DMS153 treated with DMSO at 0.1 percent for 48 hours (cell line): ENCODE measurements around the gene SPATA6L.

Source experiments
- DNase-seq: peaks from one replicate; lab custom pipeline; 2025; ENCODE audit not compliant: unreplicated experiment; lab: John Stamatoyannopoulos, UW

The SPATA6L gene, protein sequence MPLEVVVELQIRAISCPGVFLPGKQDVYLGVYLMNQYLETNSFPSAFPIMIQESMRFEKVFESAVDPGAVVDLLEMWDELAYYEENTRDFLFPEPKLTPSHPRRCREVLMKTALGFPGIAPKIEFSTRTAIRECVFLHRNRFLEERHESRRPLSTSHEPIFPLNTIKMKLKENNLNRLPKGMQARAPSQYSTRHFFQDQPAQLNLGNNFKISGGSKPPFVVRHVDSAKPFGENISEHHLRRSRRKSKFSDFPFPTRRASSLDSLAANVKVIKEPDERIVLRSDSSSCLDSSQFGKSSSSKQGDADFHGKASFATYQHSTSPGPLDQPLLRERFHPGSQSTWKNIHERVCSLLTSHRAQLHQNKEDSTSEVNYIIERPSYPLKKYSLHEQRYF

DNA sequence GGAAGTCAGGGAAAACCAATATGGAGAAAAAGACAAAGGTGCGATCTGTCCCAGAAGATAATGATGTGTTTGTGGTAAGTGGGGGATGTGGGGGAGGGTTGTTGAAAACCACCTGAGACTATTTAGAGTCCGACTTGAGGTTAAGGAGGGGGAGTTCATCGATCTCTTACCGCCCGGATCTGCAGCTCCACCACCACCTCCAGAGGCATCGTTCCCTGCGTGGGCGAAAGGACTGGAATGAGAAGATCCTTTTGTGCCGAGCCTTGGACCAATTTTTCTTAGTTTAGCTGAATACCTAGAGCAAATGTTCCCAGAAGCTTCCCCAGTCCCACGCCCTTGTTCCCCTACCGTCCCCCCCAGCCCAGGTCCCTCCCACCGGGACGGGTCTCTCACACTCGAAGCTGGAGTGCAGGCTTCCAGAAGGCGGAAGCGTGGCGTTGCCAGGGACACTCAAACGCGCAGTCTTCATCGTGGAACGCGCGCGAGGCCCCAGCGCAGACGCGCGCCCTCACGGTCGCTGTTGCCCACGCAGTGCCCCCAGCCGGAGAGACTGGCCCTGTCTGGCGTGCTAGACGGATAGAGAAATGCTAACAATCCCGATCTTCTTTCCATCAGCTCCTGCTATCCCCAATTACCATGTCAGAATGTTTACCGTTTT lies at the start of gene SPATA6L:
Gene SPATA6L, minus strand, starts transcription at position 439 of the 658 bp plus-strand sequence. Its CDS starts 230 bp downstream, at position 209.
- peak; percentile 50 for DNase-seq

DNA sequence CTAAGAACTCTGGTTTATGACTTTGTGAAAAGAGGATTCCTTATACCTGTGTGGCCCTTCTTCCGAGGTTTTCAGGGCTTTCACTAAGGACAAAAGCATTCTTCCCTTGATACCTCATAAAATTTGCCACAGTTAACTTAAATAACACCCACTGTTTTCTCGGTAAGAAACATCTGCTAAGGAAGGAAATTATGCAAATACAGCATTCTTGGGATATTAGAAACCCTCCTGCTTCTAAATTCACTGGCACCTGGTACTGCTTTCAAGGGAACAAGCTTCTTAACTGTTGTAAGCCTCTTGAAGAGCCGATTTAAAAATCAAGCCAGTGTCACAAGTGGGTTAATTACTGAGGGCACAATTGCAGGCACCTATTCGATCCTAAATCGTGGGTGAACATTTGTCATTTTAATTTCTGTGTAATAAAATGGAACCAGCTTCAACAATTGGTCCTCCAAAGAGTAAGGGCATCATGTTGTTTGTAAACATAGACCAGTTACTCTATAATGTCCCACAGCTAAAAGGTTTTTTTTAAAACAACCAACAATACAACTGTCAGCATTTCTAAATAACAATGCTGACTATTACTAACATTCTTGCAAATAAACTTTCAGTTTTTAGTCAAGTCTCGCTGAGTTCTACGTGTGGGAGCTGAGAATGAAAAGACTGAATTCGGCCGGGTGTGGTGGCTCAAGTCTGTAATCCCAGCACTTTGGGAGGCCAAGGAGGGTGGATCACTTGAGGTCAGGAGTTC lies 48.2 kb upstream of the SPATA6L start:
- DNase-seq, result no peak

DNA sequence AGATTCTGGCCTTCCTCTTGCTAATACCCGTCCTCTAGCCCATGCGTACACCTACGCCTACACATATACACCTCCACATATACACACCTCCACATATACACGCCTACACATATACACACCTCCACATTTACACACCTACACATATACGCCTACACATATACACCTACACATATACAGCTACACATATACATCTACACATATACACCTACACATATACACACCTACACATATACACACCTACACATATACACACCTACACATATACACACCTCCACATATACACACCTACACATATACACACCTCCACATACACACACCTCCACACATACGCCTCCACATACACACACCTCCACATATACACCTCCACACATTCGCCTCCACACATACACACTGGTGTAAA lies 47.6 kb upstream of the SPATA6L start:
- no peak for DNase-seq

DNA sequence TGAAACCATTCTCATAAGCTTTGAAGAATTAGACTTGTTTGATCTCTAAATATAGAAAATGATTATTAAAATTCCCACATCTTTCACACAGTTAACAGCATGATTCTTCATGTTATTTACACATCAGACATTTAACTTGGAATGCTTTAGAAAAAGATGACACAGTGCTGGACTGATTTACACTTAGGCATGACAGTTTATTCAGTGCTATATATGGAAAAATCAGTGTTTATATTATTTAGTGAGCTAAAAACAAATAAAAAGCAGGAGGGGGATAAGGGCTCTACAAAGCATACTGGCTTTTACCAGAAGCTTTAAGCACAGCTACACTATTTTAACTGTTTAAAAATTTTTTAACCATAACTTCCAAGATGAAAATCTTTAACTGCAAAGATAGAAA lies 43.1 kb upstream of the SPATA6L start:
- DNase-seq, result no peak

DNA sequence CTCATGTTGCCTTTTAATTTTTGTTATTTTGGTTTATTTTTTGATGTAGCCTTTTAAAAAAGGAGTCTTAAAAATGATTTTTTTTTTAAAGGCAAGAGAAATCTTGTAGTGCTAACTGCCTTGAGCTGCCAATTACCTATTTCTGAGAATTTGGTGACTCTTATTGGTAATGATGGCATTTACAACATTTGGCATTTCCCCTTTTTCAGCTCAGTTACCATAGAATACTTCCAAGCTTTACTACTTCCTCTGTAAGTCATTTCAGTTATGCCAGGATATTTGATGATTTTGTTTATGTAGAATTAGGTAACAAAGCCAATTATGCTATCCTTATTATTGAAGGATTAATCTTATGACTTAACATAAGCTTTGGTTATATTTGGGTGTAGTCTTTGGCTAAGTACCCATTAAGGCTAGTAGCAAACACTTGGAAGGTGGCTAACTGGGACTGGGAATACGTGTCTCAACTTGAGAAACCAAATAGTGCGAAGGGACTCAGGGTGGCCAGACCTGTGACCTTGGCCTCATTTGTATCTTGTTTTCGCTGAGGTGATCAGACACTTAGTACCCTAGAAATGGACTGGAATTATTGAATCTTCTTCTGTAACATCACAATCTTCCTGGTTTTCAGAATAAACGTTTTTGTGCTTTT lies 40.8 kb upstream of the SPATA6L start:
- no peak for DNase-seq

DNA sequence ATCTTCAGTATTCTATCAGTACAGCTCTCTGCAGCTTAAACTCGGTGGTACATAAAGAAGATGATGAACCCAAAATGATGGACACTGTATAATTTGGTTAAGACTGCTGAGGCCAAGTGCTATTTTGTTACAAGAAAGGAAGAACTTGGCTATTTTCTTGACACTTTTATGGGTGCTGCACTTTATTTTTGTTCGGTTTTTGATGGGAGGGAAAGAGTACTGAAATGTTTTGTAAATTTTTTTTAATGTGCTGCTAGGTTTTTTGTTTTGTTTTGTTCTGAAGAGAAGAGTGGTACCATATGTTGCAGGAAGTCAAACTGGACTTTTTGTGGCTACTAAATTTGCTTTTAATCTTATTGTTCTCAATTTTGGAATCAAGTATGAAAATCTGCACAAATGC lies 39.7 kb upstream of the SPATA6L start:
- no peak for DNase-seq

DNA sequence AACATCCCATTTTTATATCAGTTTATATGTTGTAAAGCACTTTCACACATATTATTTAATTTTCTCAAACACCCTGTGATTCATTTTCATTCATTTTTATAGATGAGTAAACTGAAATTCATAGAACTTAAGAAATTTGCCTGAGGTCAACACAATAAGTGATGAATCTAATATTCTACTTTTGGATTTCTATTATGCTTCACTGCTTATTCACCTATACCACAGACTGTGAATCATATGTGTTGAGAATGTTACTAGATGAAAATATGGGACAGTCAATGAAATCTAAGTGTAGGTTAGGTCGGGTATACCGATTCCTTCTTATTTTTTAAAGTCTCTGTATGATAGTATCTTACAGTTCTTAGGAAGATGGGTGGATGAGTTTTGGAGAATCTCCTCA lies 37.8 kb upstream of the SPATA6L start:
- DNase-seq, result no peak

DNA sequence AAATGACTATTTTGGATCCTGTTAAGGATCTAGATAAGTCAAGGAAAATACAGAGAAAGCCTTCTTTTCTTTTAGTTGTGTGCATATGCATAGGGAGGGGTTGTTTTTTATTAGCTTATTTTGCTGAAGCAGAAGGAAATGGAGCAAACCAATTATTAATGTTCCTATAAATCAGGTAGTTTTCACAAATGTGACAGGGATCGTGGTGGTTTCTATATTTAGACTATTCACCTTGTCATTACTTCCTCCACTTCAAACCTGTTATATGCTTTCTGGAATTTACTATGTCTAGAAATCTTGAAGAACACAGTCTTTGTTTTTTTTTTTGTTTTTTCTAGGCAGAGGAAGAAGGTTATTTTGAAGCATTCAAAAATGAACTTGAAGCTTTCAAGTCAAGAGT lies 35.2 kb upstream of the SPATA6L start:
- DNase-seq, result no peak

DNA sequence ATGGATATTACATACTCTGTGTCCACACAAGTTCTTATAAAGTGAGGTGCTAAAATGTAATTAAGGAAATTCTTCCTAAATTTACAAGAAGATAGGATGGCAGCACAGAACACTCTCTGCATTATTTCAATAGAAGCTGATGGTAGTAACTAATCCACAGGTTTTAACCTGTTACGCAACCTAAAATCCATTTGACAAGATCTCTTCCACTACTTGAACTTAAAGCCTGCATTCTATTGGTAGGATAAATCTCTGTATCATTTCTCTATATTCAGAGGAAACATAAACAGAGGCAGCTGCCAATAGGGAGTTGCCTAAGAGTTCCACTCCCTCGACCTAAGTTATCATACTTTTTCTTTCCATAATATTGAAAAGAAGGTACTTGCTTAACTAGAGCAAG lies 34.7 kb upstream of the SPATA6L start:
- no peak for DNase-seq

DNA sequence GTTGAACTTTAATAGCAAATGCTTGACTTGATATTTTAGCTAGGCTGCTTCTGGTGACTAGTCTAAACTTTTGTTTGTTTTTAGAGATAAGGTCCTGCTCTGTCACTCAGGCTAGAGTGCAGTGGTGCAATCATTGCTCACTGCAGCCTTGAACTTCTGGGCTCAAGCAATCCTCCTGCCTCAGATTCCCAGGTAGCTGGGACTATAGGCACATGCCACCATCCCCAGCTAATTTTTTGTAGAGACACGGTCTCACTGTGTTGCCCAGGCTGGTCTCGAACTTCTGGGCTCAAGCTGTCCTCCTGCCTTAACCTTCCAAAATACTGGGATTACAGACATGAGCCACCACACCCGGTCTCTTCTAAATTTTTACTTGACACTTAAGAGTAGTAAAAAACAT lies 33.8 kb upstream of the SPATA6L start:
- DNase-seq, result no peak

DNA sequence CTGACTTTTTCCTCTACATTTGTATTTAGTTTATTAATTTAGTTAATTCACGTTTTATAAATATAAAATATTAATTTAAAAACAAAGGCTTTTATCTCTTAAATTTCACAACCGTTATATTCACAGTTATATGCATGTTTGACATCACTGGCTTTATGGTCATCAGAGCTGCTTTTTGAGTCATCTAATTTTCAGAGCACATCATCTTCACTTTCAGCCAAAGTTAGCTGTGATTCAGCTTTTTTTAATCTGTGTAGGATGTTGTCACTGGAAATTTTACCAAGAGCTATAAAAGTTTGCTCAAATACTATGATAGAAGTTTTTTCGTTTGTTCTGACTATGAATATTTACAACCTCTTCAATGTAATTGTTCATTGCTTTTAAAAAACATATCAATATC lies 25.5 kb upstream of the SPATA6L start:
- no peak for DNase-seq

DNA sequence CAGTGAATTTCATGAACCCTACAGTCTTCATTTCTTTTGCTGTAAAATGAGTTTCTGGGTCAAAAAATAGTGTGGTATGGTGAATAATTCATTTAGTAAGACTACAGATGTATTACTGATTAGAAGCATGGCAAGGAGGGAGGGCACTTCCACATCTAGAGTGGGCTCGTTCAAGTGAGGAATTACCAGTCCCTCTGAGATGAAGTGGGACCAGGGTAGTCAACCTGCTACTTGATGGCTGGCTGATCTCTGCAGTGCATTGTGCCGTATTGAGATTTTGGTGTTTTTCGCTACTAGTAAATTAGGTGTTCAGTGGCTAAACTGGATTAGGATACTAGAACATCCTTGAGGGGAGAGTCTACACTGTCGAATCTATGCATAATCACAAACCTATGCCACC lies 23.9 kb upstream of the SPATA6L start:
- no peak for DNase-seq

DNA sequence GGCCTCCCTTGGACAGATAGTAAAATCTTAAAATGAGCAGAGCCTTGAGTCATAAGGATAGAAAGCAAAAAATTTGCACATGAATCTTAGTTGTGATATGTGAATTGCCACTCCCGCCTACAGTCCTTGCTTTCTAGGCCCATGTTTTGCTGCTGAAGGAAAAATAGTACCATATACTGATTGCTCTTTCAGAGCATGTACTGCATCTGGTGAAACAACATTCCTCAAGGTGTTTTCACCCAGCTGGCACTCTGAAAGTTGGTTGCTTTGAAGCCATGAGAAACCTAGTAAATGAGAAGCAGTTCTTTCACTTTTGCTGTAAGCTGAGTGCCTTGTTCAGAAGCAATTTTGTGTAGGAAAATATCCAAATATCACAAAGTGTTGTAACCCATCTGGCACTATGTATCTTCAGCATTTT lies 23.4 kb upstream of the SPATA6L start:
- DNase-seq, result no peak

DNA sequence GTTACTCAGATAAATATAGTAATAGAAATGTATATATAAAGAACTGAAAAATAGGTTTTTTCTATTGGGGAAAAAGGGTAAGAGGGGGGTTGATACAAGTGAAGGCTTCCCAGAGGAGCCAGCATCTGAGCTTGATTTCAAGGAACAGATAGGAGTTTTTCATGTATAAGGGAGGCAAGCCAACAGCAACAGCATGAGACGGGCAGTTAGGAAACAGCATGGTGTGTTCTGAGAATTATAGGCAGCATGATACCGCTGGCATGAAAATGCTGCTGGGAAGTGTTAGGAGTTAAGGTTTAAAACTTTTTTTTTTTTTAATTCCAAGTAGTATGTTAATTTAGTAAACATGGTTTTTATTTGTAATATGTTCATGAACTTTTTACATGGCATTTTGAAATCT lies 22.7 kb upstream of the SPATA6L start:
- no peak for DNase-seq

DNA sequence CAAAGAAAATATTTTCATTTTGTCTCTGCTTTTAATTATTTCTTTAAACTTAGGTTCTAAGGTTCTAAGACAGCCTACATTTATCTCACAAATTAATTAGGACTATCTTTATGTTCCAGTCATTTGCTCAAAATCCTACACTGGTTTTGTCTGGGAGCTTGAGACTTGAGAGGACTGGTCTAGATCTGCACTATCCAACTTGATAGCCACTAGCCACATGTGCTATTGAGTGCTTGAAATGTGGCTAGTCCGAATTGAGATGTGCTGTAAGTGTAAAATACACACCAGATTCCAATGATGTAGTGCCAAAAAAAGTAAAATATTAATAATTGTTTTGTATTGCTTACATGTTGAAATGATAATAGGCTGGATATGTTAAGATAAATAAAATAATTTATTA lies 20.3 kb upstream of the SPATA6L start:
- DNase-seq, result no peak

DNA sequence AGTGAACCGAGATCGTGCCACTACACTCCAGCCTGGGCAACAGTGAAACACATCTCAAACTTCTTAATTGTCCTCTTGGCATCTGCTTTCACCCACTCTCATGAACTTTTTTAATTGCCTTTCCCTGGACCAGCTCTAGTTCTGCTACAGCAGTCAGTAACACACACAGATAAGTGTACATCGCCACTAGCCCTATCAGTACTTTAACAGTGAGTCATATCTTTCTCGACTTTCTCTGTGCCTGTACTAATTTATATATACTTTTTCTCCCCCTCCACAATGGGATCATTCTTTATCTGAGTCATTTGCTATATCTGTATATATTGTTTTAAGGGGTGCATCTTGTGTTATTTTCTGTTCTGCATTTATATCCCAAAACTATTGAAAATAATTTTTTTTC lies 19.8 kb upstream of the SPATA6L start:
- DNase-seq, result no peak

DNA sequence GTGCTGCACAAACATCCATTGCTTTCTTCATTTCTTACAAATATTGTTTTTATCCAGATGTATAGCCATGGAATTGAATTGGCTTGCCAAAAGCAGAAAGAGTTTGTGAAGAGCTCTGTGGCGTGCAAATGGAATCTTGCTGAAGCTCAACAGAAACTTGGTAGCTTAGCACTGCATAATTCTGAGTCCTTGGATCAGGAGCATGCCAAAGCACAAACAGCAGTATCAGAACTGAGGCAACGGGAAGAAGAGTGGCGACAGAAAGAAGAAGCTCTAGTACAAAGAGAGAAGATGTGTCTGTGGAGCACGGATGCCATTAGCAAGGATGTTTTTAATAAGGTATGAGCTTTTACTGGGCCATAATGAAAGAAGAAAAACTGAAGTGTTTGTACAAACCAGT lies 18.5 kb upstream of the SPATA6L start:
- DNase-seq, result no peak

DNA sequence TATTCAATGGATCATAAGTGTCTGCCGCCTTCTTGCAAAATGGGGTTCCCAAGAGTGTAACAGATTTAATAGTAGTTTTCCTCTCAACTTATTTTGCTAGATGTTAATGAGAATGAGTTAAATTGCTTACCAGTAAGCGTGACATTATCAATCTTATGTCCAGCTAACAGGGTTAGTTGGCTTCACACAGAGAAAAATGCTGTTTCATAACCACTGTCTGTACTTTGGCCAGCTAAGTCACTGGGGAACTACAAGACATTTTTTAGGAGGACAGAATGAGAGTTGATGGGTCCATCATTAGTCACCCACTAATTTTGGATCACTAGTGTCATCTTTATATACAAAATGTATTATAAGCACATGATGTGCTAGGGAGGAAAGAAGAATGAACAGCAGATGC lies 14.5 kb upstream of the SPATA6L start:
- no peak for DNase-seq

DNA sequence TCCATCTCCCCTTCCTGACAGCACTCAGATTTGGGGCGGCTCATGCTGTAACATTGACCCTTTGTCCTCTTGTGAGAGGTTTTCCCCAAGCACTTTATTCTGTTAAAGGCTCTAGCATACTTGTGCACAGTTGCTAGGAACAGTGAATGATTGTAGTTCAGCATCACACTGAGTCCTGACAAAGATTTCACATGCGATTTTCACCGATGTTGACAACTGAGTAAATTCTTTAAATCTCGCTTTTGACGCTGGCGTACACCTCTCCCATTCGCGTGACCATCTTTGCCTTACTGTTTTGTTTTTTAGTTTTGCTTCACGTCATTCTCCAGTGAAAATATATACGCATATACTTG lies 13.9 kb upstream of the SPATA6L start:
- DNase-seq, result no peak

DNA sequence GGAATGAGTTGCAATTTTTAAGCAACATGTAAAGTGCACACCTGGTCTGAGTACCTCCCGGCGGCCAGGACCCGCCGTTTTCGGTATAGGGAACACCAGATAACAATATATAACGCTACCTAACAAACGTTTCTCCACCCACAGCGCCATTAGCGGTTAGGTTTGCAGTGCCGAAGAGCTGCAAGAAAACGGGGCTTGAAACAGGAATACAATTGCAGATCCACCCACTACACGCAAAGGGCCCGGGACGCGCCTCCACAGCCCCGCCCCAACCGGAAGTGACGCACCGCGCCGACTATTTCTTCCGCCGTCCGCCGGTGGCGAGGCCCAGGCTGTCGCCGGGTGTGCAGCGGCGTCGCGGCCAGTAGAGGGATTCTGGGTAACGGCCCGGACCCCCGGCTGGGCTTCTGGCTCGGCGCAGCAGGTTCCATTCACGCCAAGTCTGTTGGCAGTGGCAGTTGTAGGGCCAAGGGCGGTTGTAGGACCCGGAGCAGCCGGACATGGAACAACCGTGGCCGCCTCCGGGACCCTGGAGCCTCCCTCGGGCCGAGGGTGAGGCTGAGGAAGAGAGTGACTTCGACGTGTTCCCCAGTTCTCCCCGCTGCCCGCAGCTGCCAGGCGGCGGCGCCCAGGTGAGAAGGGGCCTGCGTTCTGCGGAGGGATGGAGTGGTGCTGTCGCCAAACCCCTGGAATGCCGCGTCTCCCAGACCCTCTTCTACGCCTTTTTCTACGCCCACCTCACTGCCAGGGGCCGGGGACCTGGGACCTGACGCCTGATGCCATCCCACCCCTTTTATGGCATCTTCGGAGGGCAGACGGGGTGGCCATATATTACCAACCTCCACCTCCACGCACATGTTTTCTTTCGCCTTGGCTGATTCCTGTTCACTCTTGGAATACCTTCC lies 13.2 kb upstream of the SPATA6L start, which contains the start of gene CDC37L1:
Gene CDC37L1, plus strand, starts transcription at position 302 of the 905 bp plus-strand sequence. Its CDS starts 199 bp downstream, at position 501.
- peak; percentile 81 for DNase-seq
